Measurements from ENCODE around the gene GNB2. TPM values are rescaled to one million over a fixed set of nuclear protein-coding genes. Genes with fewer than 3 reads are reported as not detected.
A peak's percentile ranks its signal among the peaks of the same experiment; 100 is the strongest.

The GNB2 gene
- total and polyA plus RNA-seq, 12 donors, result 54.1 to 365 (median 213) TPM

DNA sequence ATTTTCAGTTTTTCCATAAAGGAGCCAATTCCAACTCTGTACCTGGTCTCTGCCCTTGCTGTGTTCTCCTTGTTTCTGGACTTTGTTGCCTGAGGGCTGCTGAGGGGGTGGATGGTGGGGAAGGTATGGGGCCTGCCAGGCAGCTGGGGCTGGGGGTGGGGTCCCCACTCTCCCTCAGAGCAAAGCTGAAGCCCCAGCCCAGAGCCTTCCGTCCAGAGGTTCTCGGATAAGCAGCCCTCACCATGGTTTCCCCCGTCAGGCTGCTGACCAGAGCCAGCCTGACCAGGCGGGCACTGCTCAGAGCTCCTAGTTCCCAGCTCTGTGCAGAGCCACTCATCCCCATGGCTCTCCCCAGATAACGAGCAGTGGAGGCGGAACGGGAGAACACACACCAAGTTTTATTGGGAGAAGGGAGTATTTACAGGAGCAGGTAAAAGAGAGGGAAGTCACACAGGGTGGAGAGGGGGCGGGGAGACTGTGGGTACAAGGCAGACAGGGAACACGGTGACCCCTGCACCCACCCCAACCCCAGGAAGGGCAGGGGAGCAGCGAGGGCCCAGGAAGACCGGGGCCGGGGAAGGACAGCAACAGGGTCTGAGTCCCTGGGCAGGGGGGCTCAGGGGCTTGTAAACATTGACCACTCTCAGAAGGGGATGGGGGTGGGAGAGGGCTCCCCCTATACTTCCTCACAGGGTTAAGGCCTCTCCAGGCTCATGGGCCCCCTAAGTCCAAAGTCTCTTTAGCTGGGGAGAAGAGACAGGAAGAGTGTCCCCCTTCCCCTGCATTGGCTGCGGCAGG, 5.8 kb downstream of the GNB2 start:
- peak in 4 of 7 donors; percentile 16 to 67 (median 34) for DNase-seq
- 60 to 74% (median 72%) methylated on average over 9 to 13 of the region's 13 CpGs for WGBS, 4 donors
- no peaks in the 10 kb centered on the region for H3K27me3 ChIP-seq
- peak overlapping the region in 4 of 5 donors; percentile 26 to 74 (median 36) for H3K27ac ChIP-seq
- H3K9me3 ChIP-seq (replicated peaks in 1 of 3), result no peaks in the 10 kb centered on the region
- no peak overlapping the region for H3K4me3 ChIP-seq
- no peak for TF ChIP-seq POLR2A (IDR thresholded peaks at IDR 0.05)
- TF ChIP-seq, protein P1, sequence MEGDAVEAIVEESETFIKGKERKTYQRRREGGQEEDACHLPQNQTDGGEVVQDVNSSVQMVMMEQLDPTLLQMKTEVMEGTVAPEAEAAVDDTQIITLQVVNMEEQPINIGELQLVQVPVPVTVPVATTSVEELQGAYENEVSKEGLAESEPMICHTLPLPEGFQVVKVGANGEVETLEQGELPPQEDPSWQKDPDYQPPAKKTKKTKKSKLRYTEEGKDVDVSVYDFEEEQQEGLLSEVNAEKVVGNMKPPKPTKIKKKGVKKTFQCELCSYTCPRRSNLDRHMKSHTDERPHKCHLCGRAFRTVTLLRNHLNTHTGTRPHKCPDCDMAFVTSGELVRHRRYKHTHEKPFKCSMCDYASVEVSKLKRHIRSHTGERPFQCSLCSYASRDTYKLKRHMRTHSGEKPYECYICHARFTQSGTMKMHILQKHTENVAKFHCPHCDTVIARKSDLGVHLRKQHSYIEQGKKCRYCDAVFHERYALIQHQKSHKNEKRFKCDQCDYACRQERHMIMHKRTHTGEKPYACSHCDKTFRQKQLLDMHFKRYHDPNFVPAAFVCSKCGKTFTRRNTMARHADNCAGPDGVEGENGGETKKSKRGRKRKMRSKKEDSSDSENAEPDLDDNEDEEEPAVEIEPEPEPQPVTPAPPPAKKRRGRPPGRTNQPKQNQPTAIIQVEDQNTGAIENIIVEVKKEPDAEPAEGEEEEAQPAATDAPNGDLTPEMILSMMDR (IDR thresholded peaks at IDR 0.05), result no peak
- H3K4me1 ChIP-seq (replicated peaks in 1 of 2), result peaks cover 10 to 35% of the 10 kb centered on the region in 2 donors
- peaks cover 0 to 70% of the 10 kb centered on the region in 2 donors for H3K36me3 ChIP-seq (replicated peaks in 1 of 2)
- intact Hi-C loops (cut with DNase I), result loop anchor here in 1 of 2 donors (5.0 kb wide), 1 partner anchor 97 kb away; no protein-coding TSS in a partner anchor

GRCh38 chr7:100679927-100680575, 6.5 kb downstream of the GNB2 start:
- intact Hi-C loops (cut with DNase I), result loop anchor here in 1 of 2 donors (5.0 kb wide), 2 partner anchors 98 to 213 kb away; no protein-coding TSS in a partner anchor
- Histone ChIP-seq H3K4me3 (no peak overlapping the region), H3K27me3 (no peaks in the 10 kb centered on the region), H3K4me1 (replicated peaks in 1 of 2) (peaks cover 10 to 35% of the 10 kb centered on the region in 2 donors), H3K27ac (peak overlapping the region; percentile 15 to 74 (median 62)), H3K36me3 (replicated peaks in 1 of 2) (peaks cover 0 to 77% of the 10 kb centered on the region in 2 donors), H3K9me3 (replicated peaks in 1 of 3) (no peaks in the 10 kb centered on the region)
- TF ChIP-seq, protein P1 (IDR thresholded peaks at IDR 0.05), result no peak
- peak in 1 of 2 donors; percentile 39 for TF ChIP-seq POLR2A (IDR thresholded peaks at IDR 0.05)
- 45 to 50% (median 47%) methylated on average over 13 of the region's 13 CpGs for WGBS, 4 donors
- peak; percentile 54 to 87 (median 79) for DNase-seq

- H3K27ac ChIP-seq, result peak overlapping the region; percentile 15 to 74 (median 62)
- WGBS, 4 donors, result 81 to 89% (median 86%) methylated on average over 8 to 18 of the region's 18 CpGs
- H3K27me3 ChIP-seq, result no peaks in the 10 kb centered on the region
- intact Hi-C loops (cut with DNase I), result loop anchor here in 1 of 2 donors (5.0 kb wide), 1 partner anchor 213 kb away; no protein-coding TSS in a partner anchor
- peaks cover 0 to 84% of the 10 kb centered on the region in 2 donors for H3K36me3 ChIP-seq (replicated peaks in 1 of 2)
- no peak overlapping the region for H3K4me3 ChIP-seq
- H3K9me3 ChIP-seq (replicated peaks in 1 of 3), result no peaks in the 10 kb centered on the region
- no peak for TF ChIP-seq POLR2A (IDR thresholded peaks at IDR 0.05)
- TF ChIP-seq, protein P1 (IDR thresholded peaks at IDR 0.05), result no peak
- DNase-seq, result peak in 5 of 7 donors; percentile 33 to 62 (median 39)
- H3K4me1 ChIP-seq (replicated peaks in 1 of 2), result peaks cover 10 to 35% of the 10 kb centered on the region in 2 donors
Observed at GRCh38 chr7:100680576-100681271, 7.2 kb downstream of the GNB2 start.
